HG03565 (cell line): ENCODE measurements around the gene PPP1R3E.
"Not testable (repeated sequence)": the region's sequence is repeated elsewhere in the genome, so short reads cannot be mapped to it uniquely, and the experiment has no call there.

Experiments
- ATAC-seq: cut with Tn5 transposase; IDR thresholded peaks from one replicate; pipeline ENCODE4 v1.9.1; 2021; ENCODE audit warnings: mild to moderate bottlenecking, moderate library complexity; ENCODE audit not compliant: unreplicated experiment

PPP1R3E gene

GRCh38 chr14:23297611-23298277 lies 4.9 kb downstream of the PPP1R3E start:
- ATAC-seq: no peak

GRCh38 chr14:23297096-23297495 lies 5.6 kb downstream of the PPP1R3E start:
- ATAC-seq: no peak

GRCh38 chr14:23296012-23296777 lies 6.5 kb downstream of the PPP1R3E start:
- no peak for ATAC-seq

GRCh38 chr14:23294734-23295561 lies 7.7 kb downstream of the PPP1R3E start:
- ATAC-seq: no peak

DNA sequence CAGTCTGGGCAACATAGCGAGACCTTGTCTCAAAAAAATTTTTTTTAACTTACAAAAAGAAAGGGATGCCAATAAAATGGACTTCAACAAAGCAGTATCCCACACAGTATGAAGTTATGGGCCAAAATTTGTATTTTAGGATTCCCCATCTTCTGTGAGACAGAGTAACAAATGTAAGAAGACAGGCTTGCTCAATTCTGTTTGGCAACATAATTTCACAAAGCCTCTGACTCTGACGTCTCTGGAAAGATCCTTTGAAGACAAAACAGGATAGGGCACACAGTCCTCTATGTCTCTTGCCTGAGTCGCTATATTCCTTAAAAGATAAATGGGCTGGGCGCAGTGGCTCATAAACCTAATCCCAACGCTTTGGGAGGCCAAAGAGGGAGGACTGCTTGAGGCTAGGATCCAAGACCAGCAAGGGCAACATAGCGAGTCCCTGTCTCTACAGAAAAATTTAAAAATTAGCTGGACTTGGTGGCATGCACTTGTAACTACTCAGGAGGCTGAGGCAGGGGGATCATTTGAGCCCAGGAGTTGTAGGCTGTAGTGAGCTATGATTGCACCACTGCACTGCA lies 15.7 kb downstream of the PPP1R3E start:
- no peak for ATAC-seq

DNA sequence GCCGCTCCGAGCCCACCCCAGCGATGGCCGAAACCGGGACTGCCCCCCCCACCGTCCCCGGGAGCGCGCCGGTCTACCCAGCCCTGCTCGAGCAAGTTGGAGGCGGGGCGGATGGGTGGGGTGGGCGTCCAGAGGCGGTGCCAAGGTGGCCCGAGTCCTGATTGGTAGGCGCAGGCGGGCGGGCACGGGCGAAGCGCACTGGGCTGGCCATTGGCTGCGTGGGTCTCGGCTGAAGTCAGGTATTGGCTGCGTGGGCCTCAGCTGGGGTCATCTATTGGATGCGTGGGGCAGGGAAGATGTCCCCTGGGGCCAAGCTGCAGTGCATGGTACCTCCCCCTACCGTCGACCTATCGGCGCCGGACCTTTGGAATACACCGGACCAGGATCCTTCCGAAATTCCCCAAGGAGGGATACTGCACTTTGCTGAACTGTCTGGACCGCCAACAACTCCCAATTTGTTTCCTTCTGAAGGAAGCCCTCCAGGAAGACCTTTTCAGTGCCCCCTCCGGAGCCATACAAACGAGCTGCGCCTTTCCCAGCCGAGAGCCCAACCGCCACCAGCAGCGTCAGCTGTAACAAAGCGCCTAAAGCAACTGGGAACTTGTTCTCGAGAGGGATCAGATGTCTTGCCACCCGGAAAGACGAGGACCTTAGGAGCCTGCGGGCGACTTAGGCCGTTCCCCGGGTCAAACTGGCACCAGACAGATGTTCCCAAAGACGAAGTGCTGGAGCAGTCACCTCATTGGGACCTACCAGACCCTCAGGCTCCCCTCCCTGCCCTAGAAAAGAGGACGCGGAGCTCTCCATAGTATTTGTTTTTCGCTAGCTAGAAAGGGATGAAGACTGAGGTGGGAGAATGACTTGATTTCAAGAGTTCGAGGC lies 16.4 kb downstream of the PPP1R3E start, which contains the start of gene HOMEZ:
TSS of gene HOMEZ (minus strand) at position 113 of the 882 bp plus-strand sequence. CDS start 180 bp downstream, outside the sequence.
- peak; percentile 92 for ATAC-seq

DNA sequence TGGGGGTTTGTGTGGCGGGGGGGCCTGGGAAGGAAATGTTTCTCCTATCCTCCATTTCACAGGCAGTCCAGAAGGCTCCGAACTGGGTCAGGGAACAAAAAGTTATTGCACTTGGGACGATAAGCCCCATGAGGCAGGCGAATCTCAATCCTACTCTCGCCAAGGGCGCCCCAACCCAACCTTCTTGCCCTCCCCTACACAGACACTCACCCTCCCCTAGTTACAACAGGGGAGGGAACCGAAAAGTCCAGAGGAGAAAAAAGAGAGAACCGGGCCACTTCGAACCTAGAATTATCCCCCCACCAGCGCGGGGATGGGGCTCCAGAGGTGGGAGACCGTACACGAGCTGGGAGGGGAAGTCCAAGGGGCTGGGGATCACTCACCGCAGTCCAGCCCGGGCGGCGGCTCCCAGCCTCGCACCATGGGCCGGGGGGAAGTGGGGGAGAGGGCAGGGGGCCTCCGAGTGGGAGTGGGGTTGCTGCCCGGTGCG lies 17.1 kb downstream of the PPP1R3E start:
- peak; percentile 10 for ATAC-seq

DNA sequence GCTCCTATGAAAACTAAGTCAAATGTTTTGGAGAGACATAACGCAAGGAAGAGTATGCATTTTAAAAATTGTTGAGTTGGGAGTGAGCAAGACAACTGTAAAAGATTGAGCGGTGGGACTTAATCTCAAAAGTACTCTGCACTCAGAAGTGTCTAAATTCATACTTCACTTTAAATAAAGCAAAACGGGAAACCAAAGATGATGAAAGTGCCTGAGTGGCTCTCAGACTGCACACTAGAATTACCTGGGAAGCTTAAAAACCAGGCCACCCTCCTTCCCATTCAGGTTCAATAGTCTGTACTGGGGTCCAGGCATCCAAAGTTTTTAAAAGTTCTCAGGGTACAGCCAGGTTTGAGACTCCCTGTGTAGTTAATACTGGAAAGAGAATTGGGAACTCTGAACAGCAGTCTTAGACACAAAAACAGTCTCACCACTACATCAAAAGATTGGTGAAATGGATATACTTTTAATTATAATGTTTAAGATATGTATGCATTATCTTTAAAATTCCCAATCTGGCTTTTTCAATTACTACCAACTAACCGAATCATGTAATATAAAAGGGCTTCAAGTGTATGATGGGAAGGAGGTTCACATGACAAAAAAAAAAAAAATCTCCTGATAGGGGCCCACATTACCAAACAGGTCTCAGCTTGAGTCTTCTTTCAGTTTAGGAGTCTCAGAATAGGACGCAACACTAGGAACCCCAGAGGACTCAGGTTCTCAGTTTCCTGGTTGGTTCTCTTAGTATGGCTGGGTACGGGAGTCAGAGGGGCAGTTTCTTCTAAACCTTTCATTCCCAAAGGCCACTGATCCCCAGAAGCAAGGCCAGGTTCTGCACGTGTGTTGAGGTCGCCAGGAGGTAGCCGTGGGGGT lies 17.8 kb downstream of the PPP1R3E start:
- no peak for ATAC-seq

- ATAC-seq: no peak
Measured at GRCh38 chr14:23281247-23281646, 21.4 kb downstream of the PPP1R3E start.

- ATAC-seq: not testable (repeated sequence)
Measured at GRCh38 chr14:23277928-23278327, 24.7 kb downstream of the PPP1R3E start.

DNA sequence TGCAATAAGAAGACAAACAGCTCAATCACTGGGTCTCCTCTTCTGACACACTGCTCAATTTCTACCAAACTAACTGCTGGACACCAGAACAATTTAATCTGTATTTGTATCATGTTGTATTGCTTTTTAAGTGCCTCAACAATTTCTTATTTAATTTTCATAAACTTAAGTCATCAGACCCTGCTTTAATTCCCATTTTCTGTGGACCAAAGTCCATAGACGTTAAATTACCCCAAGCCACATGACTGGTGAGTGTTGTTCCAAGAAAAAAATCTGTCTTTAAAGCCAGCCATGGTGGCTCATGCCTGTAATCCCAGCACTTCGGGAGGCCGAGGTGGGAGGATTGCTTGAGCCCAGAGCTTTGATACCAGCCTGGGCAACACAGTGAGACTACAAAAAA lies 25.5 kb downstream of the PPP1R3E start:
- no peak for ATAC-seq

- no peak for ATAC-seq
Measured at GRCh38 chr14:23275412-23275811, 27.2 kb downstream of the PPP1R3E start.

DNA sequence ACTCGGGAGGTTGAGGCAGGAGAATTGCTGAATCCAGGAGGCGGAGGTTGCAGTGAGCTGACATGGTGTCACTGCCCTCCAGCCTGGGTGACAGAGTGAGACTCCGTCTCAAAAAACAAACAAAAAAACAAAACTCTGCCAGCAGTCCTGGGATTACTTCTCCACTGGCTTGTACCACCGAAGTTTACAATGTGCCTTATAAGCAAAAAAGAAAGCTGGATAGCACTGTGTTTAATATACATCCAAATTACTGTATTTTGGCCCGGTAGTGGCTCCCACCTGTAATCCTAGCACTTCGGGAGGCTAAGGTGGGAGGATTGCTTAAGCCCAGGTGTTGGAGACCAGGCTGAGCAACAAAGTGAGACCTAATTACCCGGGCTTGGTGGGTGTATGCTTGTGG lies 33.5 kb downstream of the PPP1R3E start:
- ATAC-seq: no peak

- not testable (repeated sequence) for ATAC-seq
Measured at GRCh38 chr14:23260849-23261248, 41.8 kb downstream of the PPP1R3E start.

DNA sequence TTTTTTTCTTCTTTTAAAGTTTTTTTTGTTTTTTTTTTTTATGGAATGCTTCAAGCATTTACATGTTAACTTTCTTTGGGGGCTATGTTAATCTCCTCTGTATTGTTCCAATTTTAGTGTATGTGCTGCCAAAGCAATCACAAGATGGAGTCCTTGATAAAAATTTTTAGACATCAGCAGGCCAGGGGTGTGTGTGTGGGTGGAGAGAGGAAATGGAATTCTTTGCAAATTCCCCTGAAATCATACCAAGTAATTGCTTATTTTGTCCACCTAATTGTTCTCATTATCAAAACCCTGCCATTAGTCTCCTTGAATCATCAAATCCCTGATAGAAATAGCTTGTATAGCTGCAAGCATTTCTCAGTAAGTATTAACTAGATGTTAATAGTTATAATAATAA lies 43.2 kb downstream of the PPP1R3E start:
- no peak for ATAC-seq

- ATAC-seq: no peak
Measured at GRCh38 chr14:23258256-23258655, 44.4 kb downstream of the PPP1R3E start.

DNA sequence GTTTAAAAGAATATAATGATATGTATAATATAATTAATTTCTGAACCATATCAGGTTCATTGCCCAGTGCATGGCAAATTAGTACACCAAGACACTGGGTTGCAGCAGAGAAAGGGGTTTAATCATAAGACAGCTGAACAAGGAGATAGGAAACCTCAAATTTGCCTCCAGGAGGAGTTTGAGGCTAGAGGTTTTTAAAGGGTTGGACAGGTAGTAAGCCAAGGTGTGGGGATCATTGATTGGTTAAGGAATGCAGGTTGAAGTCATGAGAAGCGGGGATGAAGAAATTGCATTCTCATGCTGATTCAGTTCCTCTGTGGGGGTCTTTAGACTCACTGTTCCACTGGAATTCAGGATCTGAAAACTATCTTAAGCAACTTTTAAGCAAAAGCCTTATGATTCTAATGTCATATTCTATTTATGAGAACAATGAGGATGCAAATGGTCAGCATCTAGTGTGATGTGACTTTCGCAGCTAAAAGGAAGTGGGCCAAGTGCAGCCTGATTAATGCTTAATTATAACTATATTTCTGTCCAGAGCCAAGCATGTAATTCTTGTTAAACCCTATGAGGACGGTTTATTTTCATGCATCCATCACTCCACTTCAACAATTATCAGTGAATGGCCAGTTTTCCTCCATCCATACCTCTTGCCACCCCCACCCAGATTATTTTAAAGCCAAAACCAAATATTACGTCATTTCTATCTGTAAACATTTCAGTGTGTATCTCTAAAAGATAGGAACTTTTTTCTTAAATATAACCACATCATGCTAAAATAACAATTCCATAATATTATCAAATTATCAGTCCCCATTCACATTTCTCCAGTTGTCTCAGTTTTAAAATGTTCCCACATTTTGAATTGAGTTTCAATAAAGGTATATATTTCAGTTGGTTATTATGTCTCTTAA lies 50.0 kb downstream of the PPP1R3E start:
- ATAC-seq: no peak

GRCh38 chr14:23252006-23252405 lies 50.7 kb downstream of the PPP1R3E start:
- no peak for ATAC-seq
